HUDEP-2 (cell line): ENCODE data around the gene SLC2A14.
"Not testable (repeated sequence)": the region's sequence is repeated elsewhere in the genome, so short reads cannot be mapped to it uniquely, and the experiment has no call there.

Experiments
- DNase-seq, 76 experiments: peaks; one replicate each; lab custom pipeline; 2025; ENCODE audit not compliant: unreplicated experiment in 76 of 76; lab: John Stamatoyannopoulos, UW

Gene SLC2A14

GRCh38 chr12:7877420-7877819, 4.7 kb upstream of the SLC2A14 start:
- no peak for DNase-seq

- no peak for DNase-seq
Measured at GRCh38 chr12:7870335-7870734, 2.4 kb downstream of the SLC2A14 start.

- no peak for DNase-seq
Measured at GRCh38 chr12:7869137-7869536, 3.6 kb downstream of the SLC2A14 start.

- DNase-seq, result no peak
Measured at GRCh38 chr12:7868391-7868790, 4.3 kb downstream of the SLC2A14 start.

GRCh38 chr12:7864601-7865150, 8.0 kb downstream of the SLC2A14 start:
- DNase-seq, result no peak

- DNase-seq, result not testable (repeated sequence)
Measured at GRCh38 chr12:7862814-7863348, 9.8 kb downstream of the SLC2A14 start.

GRCh38 chr12:7862301-7862700, 10.4 kb downstream of the SLC2A14 start:
- DNase-seq, result not testable (repeated sequence)

- no peak for DNase-seq
Measured at GRCh38 chr12:7859552-7859951, 13.2 kb downstream of the SLC2A14 start.

GRCh38 chr12:7857971-7858370, 14.7 kb downstream of the SLC2A14 start:
- DNase-seq, result no peak

- DNase-seq, result no peak
Measured at GRCh38 chr12:7856516-7856915, 16.2 kb downstream of the SLC2A14 start.

- DNase-seq, result no peak
Measured at GRCh38 chr12:7853557-7853956, 19.2 kb downstream of the SLC2A14 start.

GRCh38 chr12:7851622-7852081, 21.1 kb downstream of the SLC2A14 start:
- not testable (repeated sequence) for DNase-seq

- not testable (repeated sequence) for DNase-seq
Measured at GRCh38 chr12:7850099-7850498, 22.6 kb downstream of the SLC2A14 start.

GRCh38 chr12:7848098-7848422, 24.7 kb downstream of the SLC2A14 start:
- not testable (repeated sequence) for DNase-seq

GRCh38 chr12:7847226-7848097, 25.3 kb downstream of the SLC2A14 start:
- DNase-seq, result not testable (repeated sequence)

GRCh38 chr12:7844116-7844515, 28.6 kb downstream of the SLC2A14 start:
- no peak for DNase-seq

- not testable (repeated sequence) for DNase-seq
Measured at GRCh38 chr12:7843583-7843982, 29.1 kb downstream of the SLC2A14 start.

GRCh38 chr12:7843149-7843548, 29.6 kb downstream of the SLC2A14 start:
- DNase-seq, result not testable (repeated sequence)

- DNase-seq, result not testable (repeated sequence)
Measured at GRCh38 chr12:7842444-7842843, 30.3 kb downstream of the SLC2A14 start.

- not testable (repeated sequence) for DNase-seq
Measured at GRCh38 chr12:7839848-7840247, 32.9 kb downstream of the SLC2A14 start.

GRCh38 chr12:7839226-7839625, 33.5 kb downstream of the SLC2A14 start:
- peak in 13 of 76 experiments; percentile 1 to 37 (median 12) for DNase-seq

- no peak for DNase-seq
Measured at GRCh38 chr12:7837366-7837765, 35.3 kb downstream of the SLC2A14 start.
